HS-5 (cell line): ENCODE results near the gene ANGPTL8.

Experiments
- DNase-seq: peaks from one replicate; pipeline ENCODE4 v3.0.0-alpha.2; 2012; ENCODE audit warnings: low read depth

Gene ANGPTL8

GRCh38 chr19:11203194-11204075 lies 36.0 kb upstream of the ANGPTL8 start:
- no peak for DNase-seq

DNA sequence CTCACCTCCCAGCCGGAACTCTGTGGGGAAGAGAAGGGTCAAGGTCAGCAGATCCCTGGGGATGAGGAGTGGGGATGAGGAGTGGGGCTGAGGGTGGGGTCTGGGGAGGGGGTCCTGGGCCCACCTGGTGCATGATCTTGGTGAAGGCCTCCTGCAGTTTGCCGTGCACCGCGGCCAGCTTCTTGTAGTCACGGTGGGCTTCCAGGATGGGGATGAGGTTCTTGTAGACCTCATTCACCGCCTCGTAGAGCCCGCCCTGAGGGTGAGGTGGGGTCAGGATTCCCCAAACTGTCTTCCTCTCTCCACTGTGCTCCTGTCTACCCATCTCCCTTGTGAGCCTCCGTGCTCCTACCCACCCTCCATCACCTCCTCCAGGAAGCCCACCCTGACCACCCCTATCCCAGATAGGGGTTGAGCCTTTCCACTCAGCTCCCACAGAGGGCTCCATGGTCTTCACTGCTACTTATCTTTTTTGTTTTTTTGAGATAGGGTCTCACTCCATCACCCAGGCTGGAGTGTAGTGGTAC lies 35.3 kb upstream of the ANGPTL8 start:
- DNase-seq: no peak

DNA sequence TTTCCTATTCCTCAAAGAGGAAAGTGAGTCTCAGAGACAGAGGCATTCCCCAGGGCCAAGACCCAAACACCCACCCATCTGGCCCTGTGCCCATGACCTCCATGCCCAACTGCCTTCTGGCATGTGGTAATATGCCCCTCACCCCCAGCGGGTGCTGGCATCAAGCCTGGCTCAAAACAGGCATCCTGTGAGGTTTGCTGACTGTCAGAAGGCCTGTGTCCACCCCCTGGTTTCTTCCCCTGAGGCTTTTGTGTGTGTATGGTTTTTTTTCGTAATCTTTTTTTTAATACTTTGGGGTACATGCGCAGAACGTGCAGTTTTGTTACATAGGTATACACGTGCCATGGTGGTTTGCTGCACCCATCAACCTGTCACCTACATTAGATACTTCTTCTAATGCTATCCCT lies 34.5 kb upstream of the ANGPTL8 start:
- no peak for DNase-seq

GRCh38 chr19:11205939-11206570 lies 33.4 kb upstream of the ANGPTL8 start:
- DNase-seq: no peak

DNA sequence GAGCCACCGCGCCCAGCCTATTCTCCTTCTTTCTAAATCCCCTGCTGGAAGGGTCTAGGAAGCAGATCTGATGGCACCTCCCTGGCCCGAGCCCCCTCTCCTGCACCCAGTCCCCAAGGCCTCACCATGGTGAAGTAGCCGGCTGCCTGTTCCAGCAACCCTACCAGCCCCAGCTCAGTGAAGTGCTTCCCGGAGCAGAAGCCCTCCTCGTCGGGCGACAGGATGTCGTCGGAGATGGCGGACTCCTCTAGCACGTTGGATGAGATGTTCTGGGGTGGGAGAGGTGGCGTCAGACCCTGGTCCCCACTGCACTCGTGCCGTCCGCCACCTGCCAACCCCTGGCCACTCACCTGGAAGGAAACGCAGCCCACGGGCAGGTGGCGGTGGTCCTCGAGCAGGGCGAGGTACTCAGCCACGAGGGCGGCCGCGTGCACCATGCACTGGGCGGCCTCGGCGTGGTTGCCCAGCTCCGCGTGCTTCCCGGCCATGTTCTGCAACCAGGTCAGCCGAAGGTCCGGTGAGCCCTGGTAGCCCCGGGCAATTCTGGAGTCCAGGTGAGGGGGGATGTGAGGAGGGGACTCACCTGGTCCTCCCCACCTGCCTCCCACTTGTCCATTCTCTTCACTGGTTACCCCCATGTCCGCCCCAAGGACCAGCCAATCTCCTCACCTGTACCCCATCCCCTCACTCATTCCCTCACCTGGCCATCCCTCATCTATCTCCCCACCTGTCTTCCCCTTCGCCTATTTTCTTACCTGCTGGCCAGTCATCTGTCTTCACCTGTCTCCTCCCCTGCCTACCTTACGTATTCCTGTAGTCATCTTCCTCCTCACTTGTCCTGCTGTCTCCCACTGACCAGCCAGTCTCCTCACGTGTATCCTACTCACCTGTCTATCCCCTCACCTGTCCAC lies 30.6 kb upstream of the ANGPTL8 start:
- DNase-seq: no peak

DNA sequence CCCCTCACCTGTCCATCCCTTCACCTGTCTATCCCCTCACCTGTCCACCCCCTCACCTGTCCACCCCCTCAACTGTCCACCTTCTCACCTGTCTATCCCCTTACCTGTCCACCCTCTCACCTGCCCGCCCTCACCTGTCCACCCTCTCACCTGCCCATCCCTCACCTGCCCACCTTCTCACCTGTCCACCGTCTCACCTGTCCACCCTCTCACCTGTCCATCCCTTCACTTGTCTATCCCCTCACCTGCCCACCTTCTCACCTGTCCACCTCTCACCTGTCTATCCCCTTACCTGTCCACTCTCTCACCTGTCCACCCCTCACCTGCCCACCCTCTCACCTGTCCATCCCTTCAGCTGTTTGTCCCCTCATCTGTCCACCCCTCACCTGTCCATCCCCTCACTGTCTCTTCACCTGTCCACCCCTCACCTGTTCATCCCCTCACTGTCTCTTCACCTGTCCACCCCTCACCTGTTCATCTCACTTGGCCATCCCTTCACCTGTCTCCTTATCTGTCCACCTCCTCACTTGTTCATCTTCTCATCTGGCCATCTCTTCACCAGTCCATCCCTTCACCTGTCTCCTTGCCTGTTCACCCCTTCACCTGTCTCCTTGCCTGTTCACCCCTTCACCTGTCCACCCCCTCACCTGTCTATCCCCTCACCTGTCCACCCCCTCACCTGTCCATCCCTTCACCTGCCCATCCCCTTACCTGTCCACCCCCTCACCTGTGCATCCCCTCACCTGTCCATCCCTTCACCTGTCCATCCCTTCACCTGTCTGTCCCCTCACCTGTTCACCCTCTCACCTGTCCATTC lies 29.4 kb upstream of the ANGPTL8 start:
- DNase-seq: no peak

GRCh38 chr19:11210656-11210928 lies 28.8 kb upstream of the ANGPTL8 start:
- DNase-seq: no peak

GRCh38 chr19:11214387-11214786 lies 25.0 kb upstream of the ANGPTL8 start:
- no peak for DNase-seq

DNA sequence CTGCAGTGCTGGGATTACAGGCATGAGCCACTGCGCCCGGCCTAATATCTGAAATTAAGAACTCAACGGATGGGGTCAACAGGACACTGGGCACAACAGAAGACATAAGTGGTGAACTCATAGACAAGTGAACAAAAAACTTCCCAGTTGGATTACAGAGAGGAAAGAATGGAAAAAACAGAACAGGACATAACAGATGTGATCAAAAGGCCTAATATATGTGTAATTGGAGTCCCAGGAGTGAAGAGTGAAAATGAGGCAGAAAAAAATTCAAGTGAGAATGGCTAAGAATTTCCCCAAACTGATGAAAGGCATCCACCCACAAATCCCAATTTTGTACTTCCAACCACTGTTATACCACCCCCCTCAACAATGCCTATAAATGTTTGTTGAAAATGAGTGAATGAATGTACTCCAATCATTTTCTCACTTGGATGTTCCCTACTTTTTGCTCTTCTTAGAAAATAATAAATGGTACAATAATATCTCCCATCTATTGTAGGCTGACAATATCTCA lies 18.3 kb upstream of the ANGPTL8 start:
- no peak for DNase-seq

GRCh38 chr19:11223200-11223599 lies 16.2 kb upstream of the ANGPTL8 start:
- DNase-seq: no peak

DNA sequence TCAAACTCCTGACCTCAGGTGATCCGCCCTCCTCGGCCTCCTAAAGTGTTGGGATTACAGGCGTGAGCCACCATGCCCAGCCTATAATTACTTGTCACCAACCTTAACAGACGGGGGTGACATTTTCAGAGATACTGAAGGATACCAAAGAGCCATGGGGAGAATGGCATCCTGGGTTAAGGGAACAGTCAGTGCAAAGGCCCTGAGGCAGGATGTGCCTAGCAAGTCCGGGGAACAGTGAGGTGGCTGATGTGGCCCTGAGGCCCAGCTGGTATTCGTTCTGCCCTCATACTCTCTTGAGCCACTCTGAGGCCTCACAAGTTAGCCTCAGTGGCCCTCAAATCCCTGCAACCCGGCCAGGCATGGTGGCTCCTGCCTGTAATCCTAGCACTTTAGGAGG lies 15.0 kb upstream of the ANGPTL8 start:
- DNase-seq: no peak

DNA sequence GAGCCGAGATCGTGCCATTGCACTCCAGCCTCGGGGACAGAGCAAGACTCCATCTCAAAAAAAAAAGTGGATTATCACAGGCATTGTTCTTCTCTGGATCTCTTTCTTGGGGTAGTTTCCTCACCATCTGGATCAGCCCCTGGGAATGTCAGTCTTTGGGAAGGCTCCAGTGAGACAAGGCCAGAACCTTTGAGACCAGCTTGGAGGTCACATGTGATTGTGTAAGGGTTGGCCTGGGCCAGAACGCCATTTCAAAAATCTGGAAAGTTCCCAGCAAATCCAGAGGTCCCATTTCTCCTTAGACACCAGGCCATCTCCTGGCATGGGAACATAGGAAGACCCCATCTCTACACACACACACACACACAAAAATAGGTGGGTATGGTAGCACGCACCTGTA lies 14.2 kb upstream of the ANGPTL8 start:
- no peak for DNase-seq

DNA sequence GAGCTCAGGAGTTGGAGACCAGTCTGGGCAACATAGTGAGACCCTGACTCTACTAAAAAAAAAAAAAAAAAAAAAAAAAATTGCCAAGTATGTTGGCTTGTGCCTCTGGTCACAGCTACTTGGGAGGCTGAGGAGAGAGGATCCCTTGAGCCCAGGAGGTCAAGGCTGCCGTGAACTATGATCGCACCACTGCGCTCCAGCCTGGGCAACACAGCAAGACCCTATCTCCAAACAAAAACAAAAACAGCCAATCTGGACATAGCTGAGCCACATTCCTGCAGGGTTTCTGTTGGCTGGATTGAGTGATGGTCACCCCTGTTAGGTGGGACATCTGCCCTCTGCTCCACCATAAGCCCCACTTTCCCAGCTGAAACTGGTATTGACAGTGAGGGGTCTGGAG lies 13.6 kb upstream of the ANGPTL8 start:
- no peak for DNase-seq

GRCh38 chr19:11226716-11227166 lies 12.7 kb upstream of the ANGPTL8 start:
- no peak for DNase-seq

- no peak for DNase-seq
These were observed 12.1 kb upstream of the ANGPTL8 start for GRCh38 chr19:11227195-11227886.

DNA sequence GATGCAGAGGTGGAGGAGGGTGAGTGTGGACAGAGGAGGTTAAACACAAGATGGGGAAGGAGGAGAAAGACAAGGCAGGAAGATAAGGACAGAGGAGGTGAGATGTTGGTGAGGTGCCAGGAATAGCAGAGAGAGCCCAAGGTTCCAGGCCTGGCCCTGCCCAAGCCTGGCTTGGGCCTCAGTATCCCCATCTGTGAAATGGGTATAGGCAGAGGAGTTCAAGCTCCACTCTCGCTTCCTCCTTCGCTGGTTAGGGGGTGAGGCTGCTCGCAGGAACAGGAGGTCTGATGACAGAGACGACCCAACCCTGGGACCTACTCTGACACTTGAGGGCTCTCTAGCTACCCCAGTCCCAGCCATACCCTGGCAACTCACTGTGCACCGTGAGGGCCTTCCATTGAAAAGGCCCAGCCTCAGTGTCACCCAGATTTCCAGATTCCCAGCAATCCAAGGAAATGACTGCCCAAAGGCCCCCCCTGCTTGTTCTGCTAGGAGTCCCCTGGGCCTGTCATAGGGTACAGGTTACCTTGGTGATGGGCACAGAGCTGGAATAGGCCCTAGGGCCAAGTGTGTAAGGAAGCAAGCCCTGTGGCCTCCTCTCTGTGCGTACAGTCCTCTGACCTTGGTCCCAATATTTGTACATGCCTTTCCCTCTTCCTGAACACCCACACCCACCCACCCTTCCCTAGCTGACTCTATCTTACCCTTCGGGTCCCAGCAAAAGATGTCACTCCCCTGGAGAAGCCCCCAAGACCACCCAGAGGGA lies 8.6 kb upstream of the ANGPTL8 start:
- DNase-seq: no peak

- no peak for DNase-seq
These were observed 6.9 kb upstream of the ANGPTL8 start for GRCh38 chr19:11232555-11232954.

GRCh38 chr19:11233073-11233472 lies 6.3 kb upstream of the ANGPTL8 start:
- no peak for DNase-seq

DNA sequence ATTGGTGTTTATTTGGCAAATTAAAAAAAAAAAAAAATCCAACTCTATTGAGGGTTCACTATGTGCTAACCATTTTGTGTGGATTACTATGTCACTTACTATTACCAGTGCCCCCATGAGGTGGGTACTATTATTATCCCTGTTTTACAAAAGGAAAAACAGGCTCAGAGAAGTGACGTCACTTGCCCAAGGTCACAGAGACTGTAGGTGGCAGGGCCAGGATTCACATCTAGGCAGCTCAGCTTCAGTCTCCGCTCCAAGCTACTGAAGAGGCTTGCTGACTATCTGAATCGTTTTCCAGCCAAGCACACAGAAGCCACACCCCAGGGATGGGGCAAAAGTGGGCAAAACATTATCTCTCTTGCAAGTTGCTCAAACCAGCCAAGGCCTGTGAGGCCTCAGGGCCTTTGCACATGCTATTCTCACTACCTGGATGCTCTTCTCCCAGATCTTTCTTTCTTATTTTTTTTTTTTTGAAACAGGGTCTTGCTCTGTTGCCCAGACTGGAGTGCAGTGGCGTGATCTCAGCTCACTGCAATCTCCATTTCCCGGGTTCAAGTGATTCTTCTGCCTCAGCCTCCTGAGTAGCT lies 4.8 kb upstream of the ANGPTL8 start:
- no peak for DNase-seq
